Measurements from ENCODE around the gene NDUFV3.

NDUFV3 gene

GRCh38 chr21:42900446-42900845 is 7.3 kb downstream of the NDUFV3 start:
- H3F3A ChIP-seq (ENCODE audit: control insufficient read depth, insufficient read depth): no peaks in the 10 kb centered on the region
- H3K4me3 ChIP-seq (ENCODE audit: low read length): no peak overlapping the region
- no peaks in the 10 kb centered on the region for H4K20me1 ChIP-seq (ENCODE audit: control insufficient read depth, insufficient read depth, low read depth, low read length)
- H3K27me3 ChIP-seq (ENCODE audit: control insufficient read depth, low read length): no peaks in the 10 kb centered on the region
- peaks cover 44% of the 10 kb centered on the region for H3K36me3 ChIP-seq (ENCODE audit: control insufficient read depth, low read length)
- no peaks in the 10 kb centered on the region for H3K9me3 ChIP-seq (ENCODE audit: control insufficient read depth, insufficient read depth, low read length)
- H3K9me2 ChIP-seq (replicated peaks; ENCODE audit: control insufficient read depth, low read length): no peaks in the 10 kb centered on the region
- H3K4me1 ChIP-seq (ENCODE audit: control insufficient read depth, low read length): no peaks in the 10 kb centered on the region
- TF ChIP-seq, protein P1, sequence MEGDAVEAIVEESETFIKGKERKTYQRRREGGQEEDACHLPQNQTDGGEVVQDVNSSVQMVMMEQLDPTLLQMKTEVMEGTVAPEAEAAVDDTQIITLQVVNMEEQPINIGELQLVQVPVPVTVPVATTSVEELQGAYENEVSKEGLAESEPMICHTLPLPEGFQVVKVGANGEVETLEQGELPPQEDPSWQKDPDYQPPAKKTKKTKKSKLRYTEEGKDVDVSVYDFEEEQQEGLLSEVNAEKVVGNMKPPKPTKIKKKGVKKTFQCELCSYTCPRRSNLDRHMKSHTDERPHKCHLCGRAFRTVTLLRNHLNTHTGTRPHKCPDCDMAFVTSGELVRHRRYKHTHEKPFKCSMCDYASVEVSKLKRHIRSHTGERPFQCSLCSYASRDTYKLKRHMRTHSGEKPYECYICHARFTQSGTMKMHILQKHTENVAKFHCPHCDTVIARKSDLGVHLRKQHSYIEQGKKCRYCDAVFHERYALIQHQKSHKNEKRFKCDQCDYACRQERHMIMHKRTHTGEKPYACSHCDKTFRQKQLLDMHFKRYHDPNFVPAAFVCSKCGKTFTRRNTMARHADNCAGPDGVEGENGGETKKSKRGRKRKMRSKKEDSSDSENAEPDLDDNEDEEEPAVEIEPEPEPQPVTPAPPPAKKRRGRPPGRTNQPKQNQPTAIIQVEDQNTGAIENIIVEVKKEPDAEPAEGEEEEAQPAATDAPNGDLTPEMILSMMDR (IDR thresholded peaks at IDR 0.05; ENCODE audit: low read depth, low read length, poor library complexity, severe bottlenecking): no peak
- TF ChIP-seq EZH2phosphoT487 (IDR thresholded peaks at IDR 0.05; ENCODE audit: borderline replicate concordance, low read length): no peak
- peaks cover 5% of the 10 kb centered on the region for H3K79me2 ChIP-seq (ENCODE audit: control insufficient read depth, low read length)
- no peak overlapping the region for H3K4me2 ChIP-seq (ENCODE audit: low read length)
- no peak overlapping the region for H3K27ac ChIP-seq (ENCODE audit: low read depth, low read length)

DNA sequence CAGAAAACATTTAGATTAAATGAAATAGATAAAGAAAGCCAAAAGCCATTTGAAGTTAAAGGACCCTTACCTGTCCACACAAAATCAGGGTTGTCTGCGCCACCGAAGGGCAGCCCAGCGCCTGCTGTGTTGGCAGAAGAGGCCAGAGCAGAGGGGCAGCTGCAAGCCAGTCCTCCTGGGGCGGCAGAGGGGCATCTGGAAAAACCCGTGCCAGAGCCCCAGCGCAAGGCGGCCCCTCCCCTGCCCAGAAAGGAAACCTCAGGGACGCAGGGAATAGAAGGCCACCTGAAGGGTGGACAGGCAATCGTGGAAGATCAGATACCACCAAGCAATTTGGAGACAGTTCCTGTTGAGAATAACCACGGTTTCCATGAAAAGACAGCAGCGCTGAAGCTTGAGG is 10.7 kb downstream of the NDUFV3 start:
- Histone ChIP-seq H3K4me1 (ENCODE audit: control insufficient read depth, low read length) (no peaks in the 10 kb centered on the region), H3K79me2 (ENCODE audit: control insufficient read depth, low read length) (peaks cover 2% of the 10 kb centered on the region; the same call in 1 of the 2 replicates), H3K36me3 (ENCODE audit: control insufficient read depth, low read length) (peaks cover 42% of the 10 kb centered on the region), H3K9me3 (ENCODE audit: control insufficient read depth, insufficient read depth, low read length) (no peaks in the 10 kb centered on the region), H3K4me3 (ENCODE audit: low read length) (no peak overlapping the region), H3K4me2 (ENCODE audit: low read length) (no peak overlapping the region), H3K27me3 (ENCODE audit: control insufficient read depth, low read length) (no peaks in the 10 kb centered on the region), H3K27ac (ENCODE audit: low read depth, low read length) (no peak overlapping the region), H4K20me1 (ENCODE audit: control insufficient read depth, insufficient read depth, low read depth, low read length) (no peaks in the 10 kb centered on the region), H3K9me2 (replicated peaks; ENCODE audit: control insufficient read depth, low read length) (no peaks in the 10 kb centered on the region), H3F3A (ENCODE audit: control insufficient read depth, insufficient read depth) (no peaks in the 10 kb centered on the region)
- TF ChIP-seq, protein P1 (IDR thresholded peaks at IDR 0.05; ENCODE audit: low read depth, low read length, poor library complexity, severe bottlenecking): no peak
- TF ChIP-seq EZH2phosphoT487 (IDR thresholded peaks at IDR 0.05; ENCODE audit: borderline replicate concordance, low read length): no peak

DNA sequence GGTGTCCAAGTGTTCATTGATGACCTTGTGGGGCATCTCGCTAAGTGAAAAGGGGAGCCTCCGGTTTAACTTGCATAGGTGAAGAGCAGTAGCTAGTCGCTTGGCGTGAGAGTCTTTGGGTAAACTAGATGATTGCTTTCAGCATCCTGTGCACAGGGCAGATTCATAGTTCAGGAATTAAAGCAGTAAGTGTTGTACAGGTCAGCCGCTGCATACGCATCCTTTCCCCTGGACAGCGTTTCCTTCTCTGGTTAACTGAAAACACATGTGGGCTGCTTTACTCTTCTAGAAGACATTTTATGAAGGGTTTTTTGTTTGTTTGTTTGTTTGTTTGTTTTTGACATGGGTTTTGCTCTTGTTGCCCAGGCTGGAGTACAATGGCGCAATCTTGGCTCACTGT is 12.1 kb downstream of the NDUFV3 start:
- Histone ChIP-seq H3K4me3 (ENCODE audit: low read length) (no peak overlapping the region), H3K9me2 (replicated peaks; ENCODE audit: control insufficient read depth, low read length) (no peaks in the 10 kb centered on the region), H3K9me3 (ENCODE audit: control insufficient read depth, insufficient read depth, low read length) (no peaks in the 10 kb centered on the region), H3K27ac (ENCODE audit: low read depth, low read length) (no peak overlapping the region), H3K36me3 (ENCODE audit: control insufficient read depth, low read length) (peaks cover 52% of the 10 kb centered on the region), H3K27me3 (ENCODE audit: control insufficient read depth, low read length) (no peaks in the 10 kb centered on the region), H3F3A (ENCODE audit: control insufficient read depth, insufficient read depth) (no peaks in the 10 kb centered on the region), H3K4me2 (ENCODE audit: low read length) (no peak overlapping the region), H3K4me1 (ENCODE audit: control insufficient read depth, low read length) (no peaks in the 10 kb centered on the region), H4K20me1 (ENCODE audit: control insufficient read depth, insufficient read depth, low read depth, low read length) (no peaks in the 10 kb centered on the region), H3K79me2 (ENCODE audit: control insufficient read depth, low read length) (peaks cover 2% of the 10 kb centered on the region; the same call in 1 of the 2 replicates)
- TF ChIP-seq, protein P1 (IDR thresholded peaks at IDR 0.05; ENCODE audit: low read depth, low read length, poor library complexity, severe bottlenecking): no peak
- TF ChIP-seq EZH2phosphoT487 (IDR thresholded peaks at IDR 0.05; ENCODE audit: borderline replicate concordance, low read length): no peak
